HepG2 (cell line): ENCODE measurements around the gene UTS2R. TPM values are rescaled to one million over a fixed set of nuclear protein-coding genes. Genes with fewer than 3 reads are reported as not detected.

Source experiments
- ARID3A ChIP-seq: IDR thresholded peaks from 2 replicates; pipeline ENCODE4 v1.6.1; 2012; ENCODE audit warnings: low read depth, low read length, improper control_type of control experiment
- DPF2 ChIP-seq: sonication (generic); formaldehyde crosslinking; IDR thresholded peaks from 2 replicates; pipeline ENCODE4 v1.4.0; 2020; ENCODE audit warnings: mild to moderate bottlenecking, low read depth, missing genetic modification reagents, borderline replicate concordance
- IRF9 ChIP-seq: sonication (generic); formaldehyde crosslinking; IDR thresholded peaks from 2 replicates; pipeline ENCODE4 v1.8.0; 2022; ENCODE audit warnings: missing genetic modification reagents, mild to moderate bottlenecking, borderline replicate concordance
- IRX3 ChIP-seq: sonication (generic); formaldehyde crosslinking; IDR thresholded peaks from 2 replicates; pipeline ENCODE4 v1.8.1; 2023; ENCODE audit warnings: mild to moderate bottlenecking, low read depth, missing genetic modification reagents, borderline replicate concordance
- MED8 ChIP-seq: sonication (generic); formaldehyde crosslinking; IDR thresholded peaks from 2 replicates; pipeline ENCODE4 v1.8.1; 2023; ENCODE audit warnings: mild to moderate bottlenecking, missing genetic modification reagents; ENCODE audit not compliant: insufficient replicate concordance
- MLLT10 ChIP-seq: sonication (generic); formaldehyde crosslinking; IDR thresholded peaks from 2 replicates; pipeline ENCODE4 v1.4.0; 2020; ENCODE audit warnings: missing genetic modification reagents
- RBM22 ChIP-seq: fragments of 200-400 bp; formaldehyde crosslinking; optimal IDR thresholded peaks from 2 replicates; pipeline ENCODE3; 2017; ENCODE audit warnings: mild to moderate bottlenecking, low read length, moderate library complexity
- STAT5B ChIP-seq: sonication (generic); formaldehyde crosslinking; IDR thresholded peaks from 2 replicates; pipeline ENCODE4 v1.4.0; 2020; ENCODE audit warnings: missing genetic modification reagents
- STAT6 ChIP-seq: sonication (generic); formaldehyde crosslinking; IDR thresholded peaks from 2 replicates; pipeline ENCODE4 v1.4.0; 2020; ENCODE audit warnings: missing genetic modification reagents, mild to moderate bottlenecking, borderline replicate concordance
- TBX2 ChIP-seq: sonication (generic); formaldehyde crosslinking; IDR thresholded peaks from 2 replicates; pipeline ENCODE4 v1.5.0; 2020; ENCODE audit warnings: missing genetic modification reagents, mild to moderate bottlenecking, borderline replicate concordance
- ZC3H4 ChIP-seq: sonication (generic); formaldehyde crosslinking; IDR thresholded peaks from 2 replicates; pipeline ENCODE4 v1.4.0; 2020; ENCODE audit warnings: missing genetic modification reagents, borderline replicate concordance
- ZFP62 ChIP-seq: sonication (generic); formaldehyde crosslinking; IDR thresholded peaks from 2 replicates; pipeline ENCODE4 v1.4.0; 2020; ENCODE audit warnings: missing genetic modification reagents
- ZNF317 ChIP-seq: sonication (generic); formaldehyde crosslinking; IDR thresholded peaks from 2 replicates; pipeline ENCODE4 v1.5.0; 2020; ENCODE audit warnings: mild to moderate bottlenecking, missing genetic modification reagents
- ZNF552 ChIP-seq: sonication (generic); formaldehyde crosslinking; IDR thresholded peaks from 2 replicates; pipeline ENCODE4 v1.9.0; 2022; ENCODE audit warnings: missing genetic modification reagents, mild to moderate bottlenecking, borderline replicate concordance
- ZNF562 ChIP-seq: sonication (generic); formaldehyde crosslinking; IDR thresholded peaks from 2 replicates; pipeline ENCODE4 v1.8.0; 2022; ENCODE audit warnings: missing genetic modification reagents, borderline replicate concordance
- ZNF691 ChIP-seq: sonication (generic); formaldehyde crosslinking; IDR thresholded peaks from 2 replicates; pipeline ENCODE4 v1.4.0; 2020; ENCODE audit warnings: missing genetic modification reagents, low read depth, mild to moderate bottlenecking, borderline replicate concordance
- polyA plus RNA-seq, 8 experiments: library from polyadenylated mRNA; depleted of rRNA in 3 of 8; stranded (reverse) in 7 of 8; unstranded in 1 of 8; fragments of >200 nt; fragmentation: Illumina TruSeq in 4 of 8; extraction: Trizol in 4 of 8; gene quantifications; 2 replicates each; pipeline versions ENCODE4 v1.2.1 to v1.2.3, GENCODE V29; 2011 to 2016; ENCODE audit warnings: low read depth in 4 of 8, missing spikeins in 1 of 8, mixed read lengths in 1 of 8; ENCODE audit not compliant: insufficient read depth in 1 of 8
- total RNA-seq, 5 experiments: library from RNA; depleted of rRNA; stranded (reverse); fragments of >200 nt; fragmentation: Illumina TruSeq; extraction: Trizol; gene quantifications; 2 replicates each; pipeline ENCODE4 v1.2.3, GENCODE V29; 2016; ENCODE audit warnings: low read depth in 1 of 5
- TF ChIP-seq, protein P1 (sequence below): IDR thresholded peaks from 2 replicates; pipeline ENCODE4 v1.6.1; 2012; ENCODE audit warnings: inconsistent platforms
- TF ChIP-seq, protein P2 (sequence below): sonication (generic); formaldehyde crosslinking; IDR thresholded peaks from 2 replicates; pipeline ENCODE4 v1.8.0; 2022; ENCODE audit warnings: missing genetic modification reagents, mild to moderate bottlenecking, moderate library complexity, borderline replicate concordance

The UTS2R gene
- total and polyA plus RNA-seq, 2 of the 13 experiments (the other 11 are each of a cell fraction or from before 2014, with no cell fraction given), result 0.13 to 0.15 TPM

DNA sequence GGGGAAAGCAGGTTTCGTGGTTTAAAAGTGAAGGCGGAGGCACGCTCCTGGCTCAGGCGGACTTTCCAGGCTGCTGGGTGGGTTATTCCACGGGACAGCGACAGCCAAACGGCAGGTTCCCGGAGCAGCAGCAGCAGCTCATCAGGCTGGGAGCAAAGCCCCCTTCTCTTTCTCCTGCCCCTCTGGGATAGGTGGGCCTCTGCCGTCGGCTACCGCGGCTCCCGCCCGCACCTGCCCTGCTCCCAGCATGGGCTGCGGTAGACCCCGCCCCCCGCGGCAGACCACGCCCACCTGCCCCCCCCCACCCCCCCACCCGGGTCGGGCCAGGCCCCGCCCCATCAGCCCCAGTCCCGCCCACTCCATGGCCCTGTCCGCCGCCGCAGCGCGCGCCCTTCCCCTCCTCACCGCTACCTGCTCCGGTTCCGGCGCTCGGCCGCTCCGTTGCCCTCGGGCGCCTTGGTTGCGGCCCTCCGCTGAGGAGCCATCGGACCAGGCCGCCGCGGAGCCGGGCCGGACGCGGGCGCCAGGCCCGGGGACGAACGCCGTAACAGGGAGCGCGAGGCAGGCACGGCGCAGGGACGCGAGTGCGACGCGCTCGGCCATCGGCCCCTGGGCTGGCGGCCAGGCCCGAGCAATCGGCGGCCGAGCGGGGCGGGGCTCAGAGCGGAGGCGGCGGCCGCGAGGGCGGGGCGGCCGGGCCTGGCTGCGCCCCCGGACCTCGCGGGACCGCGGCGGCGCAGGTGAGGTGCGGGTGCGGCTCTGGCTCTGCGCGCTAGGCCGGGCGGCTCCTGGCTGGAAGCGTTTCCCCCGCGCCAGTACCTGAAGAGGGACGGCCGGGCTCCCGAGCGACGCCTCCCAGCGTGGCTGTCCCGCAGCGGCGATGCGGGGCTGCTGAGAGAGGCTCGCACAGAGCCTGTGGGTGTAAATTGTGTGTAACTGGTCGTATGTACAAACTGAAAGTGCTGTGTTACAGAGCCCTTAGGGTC, 46.7 kb downstream of the UTS2R start, which contains the start of the genes HEXD and OGFOD3 (continued):
- TF ChIP-seq IRF9 (CRISPR knock-in tag) (peak; percentile 91; the same call in 1 of the 2 replicates), MLLT10 (CRISPR knock-in tag) (no peak), ZFP62 (CRISPR knock-in tag) (no peak), TBX2 (peak; percentile 49), IRX3 (CRISPR knock-in tag) (peak; percentile 97), STAT6 (CRISPR knock-in tag) (no peak), MED8 (no peak), ZNF562 (CRISPR knock-in tag) (peak; percentile 15; the same call in 1 of the 2 replicates), STAT5B (CRISPR knock-in tag) (peak; percentile 47; the same call in 1 of the 2 replicates), ZNF552 (CRISPR knock-in tag) (no peak; the same call in 1 of the 2 replicates), RBM22 (no peak), DPF2 (CRISPR knock-in tag) (no peak), ZC3H4 (CRISPR knock-in tag) (no peak), ARID3A (no peak; the same call in 1 of the 2 replicates), ZNF317 (CRISPR knock-in tag) (no peak; the same call in 1 of the 2 replicates), ZNF691 (CRISPR knock-in tag) (peak; percentile 80; the same call in 1 of the 2 replicates)
- TF ChIP-seq, protein P1, sequence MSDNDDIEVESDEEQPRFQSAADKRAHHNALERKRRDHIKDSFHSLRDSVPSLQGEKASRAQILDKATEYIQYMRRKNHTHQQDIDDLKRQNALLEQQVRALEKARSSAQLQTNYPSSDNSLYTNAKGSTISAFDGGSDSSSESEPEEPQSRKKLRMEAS, result peak; percentile 95
- TF ChIP-seq, protein P2, sequence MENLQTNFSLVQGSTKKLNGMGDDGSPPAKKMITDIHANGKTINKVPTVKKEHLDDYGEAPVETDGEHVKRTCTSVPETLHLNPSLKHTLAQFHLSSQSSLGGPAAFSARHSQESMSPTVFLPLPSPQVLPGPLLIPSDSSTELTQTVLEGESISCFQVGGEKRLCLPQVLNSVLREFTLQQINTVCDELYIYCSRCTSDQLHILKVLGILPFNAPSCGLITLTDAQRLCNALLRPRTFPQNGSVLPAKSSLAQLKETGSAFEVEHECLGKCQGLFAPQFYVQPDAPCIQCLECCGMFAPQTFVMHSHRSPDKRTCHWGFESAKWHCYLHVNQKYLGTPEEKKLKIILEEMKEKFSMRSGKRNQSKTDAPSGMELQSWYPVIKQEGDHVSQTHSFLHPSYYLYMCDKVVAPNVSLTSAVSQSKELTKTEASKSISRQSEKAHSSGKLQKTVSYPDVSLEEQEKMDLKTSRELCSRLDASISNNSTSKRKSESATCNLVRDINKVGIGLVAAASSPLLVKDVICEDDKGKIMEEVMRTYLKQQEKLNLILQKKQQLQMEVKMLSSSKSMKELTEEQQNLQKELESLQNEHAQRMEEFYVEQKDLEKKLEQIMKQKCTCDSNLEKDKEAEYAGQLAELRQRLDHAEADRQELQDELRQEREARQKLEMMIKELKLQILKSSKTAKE (CRISPR knock-in tag), result no peak
